Spleen (tissue), 7 donors: ENCODE results near the gene TRIM9.

Experiments
- CTCF ChIP-seq, 11 experiments: fragments of 200-600 bp in 7 of 11; fragments of 450-650 bp in 4 of 11; sonication (generic) in 4 of 11; IDR thresholded peaks in 8 of 11; conservative IDR thresholded peaks in 3 of 11; 1 replicate in 7 of 11; 2 replicates in 4 of 11; pipeline versions ENCODE4 v1.4.0 to v1.8.0; 2016 to 2021; ENCODE audit warnings: antibody characterized with exemption in 11 of 11, inconsistent platforms in 4 of 11, mild to moderate bottlenecking in 1 of 11
- POLR2A ChIP-seq, 3 donors: fragments of 450-650 bp; IDR thresholded peaks; one replicate each; pipeline ENCODE4 v1.5.1; 2017; ENCODE audit warnings: antibody characterized with exemption in 3 of 3, mild to moderate bottlenecking in 1 of 3
- donor health status: DM: no; HTN: no; CAD: no; lungs with moderate emphysema.
- donor health status: DM: no; HTN: no; CAD: no.
- donor health status: DM: no; HTN: no; CAD: no.

DNA sequence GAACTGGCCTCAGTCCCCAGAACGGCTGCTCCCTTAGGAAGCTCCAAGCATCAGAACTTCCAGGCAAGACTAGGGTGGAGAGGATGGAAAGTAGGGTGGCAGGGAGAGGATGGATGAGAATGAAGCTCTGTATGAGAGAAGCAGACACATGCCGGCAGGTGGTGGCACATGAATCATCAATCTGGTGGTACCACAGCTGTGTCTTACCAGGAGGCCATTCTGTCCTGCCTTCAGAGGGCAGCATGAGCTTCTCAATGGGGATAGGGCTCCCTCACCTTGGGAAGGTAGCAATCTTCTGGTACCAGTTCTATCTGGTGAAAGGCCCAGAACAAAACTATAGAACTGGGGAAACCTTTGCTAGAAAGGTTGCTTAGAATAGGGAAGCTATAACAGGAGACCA is 95.2 kb downstream of the TRIM9 start:
- TF ChIP-seq POLR2A (IDR thresholded peaks at IDR 0.05) (no peak), CTCF (IDR thresholded peaks at IDR 0.05 in 8 of 11, conservative IDR thresholded peaks at IDR 0.05 in 3 of 11) (no peak)
